ENCODE measurements around the gene MEF2C.

MEF2C gene

DNA sequence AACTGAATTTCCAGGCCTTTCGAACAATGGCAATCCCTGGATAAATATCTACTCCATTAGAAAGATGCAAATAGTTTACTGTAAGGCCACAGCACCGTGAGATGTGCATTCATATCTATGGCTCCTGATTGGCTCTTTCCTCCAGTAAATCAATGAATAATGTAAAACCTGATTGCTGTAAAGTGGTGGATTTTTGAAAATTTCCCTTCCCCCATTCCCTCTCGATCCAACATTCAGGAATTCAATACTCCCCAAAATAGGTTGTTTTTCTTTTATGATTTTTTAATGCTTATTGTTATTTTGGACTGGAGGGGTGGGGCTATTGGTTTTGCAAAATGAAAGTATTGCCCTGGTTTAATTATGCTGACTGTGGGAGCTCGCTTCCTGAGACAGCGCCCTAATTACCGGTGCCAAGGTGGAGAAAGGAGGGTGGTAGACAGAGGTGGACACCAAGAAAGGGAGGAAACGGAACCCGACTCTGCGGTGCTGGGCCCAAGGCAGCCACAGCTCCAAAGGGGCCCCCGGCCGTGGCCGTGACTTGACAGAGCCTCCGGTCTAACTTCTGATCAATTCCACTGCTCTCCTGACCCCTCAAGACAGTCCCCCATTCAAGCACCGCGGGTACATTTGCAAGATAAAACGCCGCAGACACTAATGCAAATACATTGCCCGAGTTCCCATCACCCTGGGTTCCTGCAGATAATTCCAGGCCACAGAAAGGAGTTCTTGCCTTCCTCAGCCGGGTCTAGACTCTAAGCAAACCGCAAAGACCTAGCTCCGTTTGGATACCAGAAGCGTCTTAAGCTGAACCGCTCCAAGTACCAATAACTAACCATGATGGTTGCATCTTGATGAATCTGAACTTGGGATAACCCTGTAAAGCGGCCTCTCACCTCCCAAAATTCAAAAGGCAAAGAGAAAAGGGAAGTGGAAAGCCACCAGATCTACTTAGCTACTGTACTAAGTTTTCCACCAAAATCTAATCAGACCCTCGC, 211.2 kb downstream of the MEF2C start:
- no peak for DNase-seq

DNA sequence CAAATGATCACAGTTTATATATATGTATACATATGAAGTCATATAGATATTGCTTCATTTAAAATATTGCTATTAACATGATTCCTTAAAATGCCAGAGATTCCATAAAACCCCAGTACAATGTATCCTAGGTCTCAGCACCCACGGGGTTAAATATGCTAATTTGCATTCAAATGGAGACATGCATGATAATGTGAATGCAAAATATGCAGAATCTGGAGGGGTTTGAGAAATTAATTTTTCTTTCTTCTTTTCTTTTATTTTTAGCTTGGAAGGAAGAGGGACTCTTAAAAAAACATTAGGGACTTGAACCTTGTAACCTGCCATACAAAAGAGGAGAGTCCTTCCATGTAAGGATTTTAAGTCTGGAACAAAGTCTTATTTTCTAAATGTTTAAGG, 211.9 kb downstream of the MEF2C start:
- DNase-seq = no peak

DNA sequence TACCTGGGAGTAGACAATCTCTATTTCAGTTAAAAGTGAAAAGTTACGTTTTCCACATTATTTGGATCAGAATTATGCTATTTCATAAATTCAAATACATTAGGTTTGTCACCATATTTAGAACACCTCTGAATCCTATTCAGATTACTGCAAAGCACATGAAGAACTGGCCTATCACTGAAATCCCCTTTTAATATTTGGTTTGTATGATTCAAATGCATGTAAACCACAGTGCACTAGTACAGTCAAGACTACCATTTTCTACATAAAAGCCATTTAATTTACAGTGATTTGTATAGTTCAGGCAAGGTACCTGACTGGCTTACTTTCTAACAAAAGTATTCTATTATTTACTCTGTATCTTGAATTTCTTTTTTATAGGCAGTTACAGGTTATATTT, 212.5 kb downstream of the MEF2C start:
- DNase-seq = no peak

DNA sequence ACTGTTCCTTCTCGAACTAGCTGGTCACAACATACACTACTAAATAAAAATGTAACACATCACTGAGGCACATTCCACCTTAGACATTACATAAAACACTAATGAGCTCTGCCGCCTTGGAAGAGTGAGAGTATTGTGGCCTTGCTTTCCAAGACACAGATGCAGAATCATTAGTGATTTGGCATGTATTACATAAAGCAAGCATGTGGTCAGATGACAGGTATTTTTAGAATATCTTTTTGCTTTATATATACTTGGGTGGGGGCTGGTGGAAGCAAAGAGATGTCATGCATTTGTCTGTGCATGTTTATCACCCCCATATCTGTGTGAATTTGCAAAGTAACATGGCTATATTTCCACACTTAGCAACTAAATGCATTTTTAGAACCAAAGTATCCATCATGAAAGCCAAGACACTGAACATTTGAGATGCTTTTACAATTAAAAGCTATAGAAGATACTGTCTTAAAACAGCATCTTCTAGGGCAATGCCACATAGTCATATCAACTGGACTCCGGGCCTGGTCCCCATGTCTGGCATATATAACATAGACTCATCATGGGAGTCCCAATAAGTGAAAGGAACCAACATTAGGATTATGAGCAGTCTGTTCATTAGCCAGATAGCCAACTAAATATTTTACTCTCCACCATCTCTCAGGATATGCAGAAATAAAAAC, 213.5 kb downstream of the MEF2C start:
- DNase-seq = no peak

DNA sequence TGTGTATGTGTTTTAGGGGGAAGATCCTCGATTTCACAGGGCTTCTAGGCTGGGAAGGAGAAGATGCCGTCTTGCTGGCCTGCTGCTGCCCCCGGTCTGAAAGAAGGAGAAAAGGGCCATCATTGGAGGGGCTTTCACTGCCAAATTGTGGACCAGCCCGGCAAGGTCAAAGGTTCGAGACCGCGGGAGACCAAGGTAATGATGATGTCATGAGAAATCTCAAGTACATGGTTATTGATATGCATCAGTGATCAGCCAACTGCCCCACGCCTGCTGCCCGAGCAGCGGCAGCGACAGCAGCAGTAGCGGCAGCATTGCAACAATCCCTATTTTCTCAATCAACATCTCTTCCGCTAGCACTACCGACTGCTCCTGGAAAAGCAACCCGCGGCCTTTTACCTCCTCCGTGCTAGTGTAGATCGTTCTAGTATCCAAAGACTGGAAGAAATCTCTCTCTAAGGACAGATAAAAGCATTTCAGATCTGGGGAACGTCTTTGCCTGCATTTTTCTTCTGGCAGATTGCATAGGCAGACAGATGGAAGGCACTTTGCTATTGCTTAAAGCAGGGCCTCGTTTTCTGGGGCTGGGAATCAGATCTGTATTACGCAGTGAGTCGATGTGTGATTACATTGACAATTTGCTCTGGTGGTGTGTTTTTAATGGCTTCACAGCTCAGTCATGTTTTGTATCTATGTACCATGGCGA, 215.3 kb downstream of the MEF2C start:
- no peak for DNase-seq
